Spinal cord (tissue), 10 donors: Measurements from ENCODE around the gene GADL1. TPM values are rescaled to one million over a fixed set of nuclear protein-coding genes. Genes with fewer than 3 reads are reported as not detected.

ENCODE experiments used
- DNase-seq, 6 donors: peaks; one replicate each; pipeline versions ENCODE4 v3.0.0 to v3.0.0-alpha.2; 2013 to 2015; ENCODE audit warnings: low spot score in 6 of 6, low read depth in 4 of 6
- H3K27ac ChIP-seq: one replicate; pipeline ENCODE4 v1.5.1; 2013; ENCODE audit warnings: low read depth, low read length, control low read depth
- H3K27me3 ChIP-seq: one replicate; pipeline ENCODE4 v1.6.1; 2013; ENCODE audit warnings: low read length; ENCODE audit not compliant: control insufficient read depth, insufficient read depth
- H3K36me3 ChIP-seq: one replicate; pipeline ENCODE4 v1.6.1; 2013; ENCODE audit warnings: low read length; ENCODE audit not compliant: control insufficient read depth, insufficient read depth
- H3K4me1 ChIP-seq: one replicate; pipeline ENCODE4 v1.6.1; 2013; ENCODE audit warnings: low read length; ENCODE audit not compliant: control insufficient read depth, insufficient read depth
- H3K4me3 ChIP-seq: one replicate; pipeline ENCODE4 v1.5.1; 2013; ENCODE audit warnings: low read depth, low read length, control low read depth
- H3K9me3 ChIP-seq: one replicate; pipeline ENCODE4 v1.6.1; 2013; ENCODE audit warnings: low read length; ENCODE audit not compliant: control insufficient read depth, insufficient read depth
- WGBS: methylation state at CpG from one replicate; pipeline ENCODE4 v1.1.5; 2013; ENCODE audit warnings: missing lambda C conversion rate; ENCODE audit not compliant: insufficient coverage; 5-methylcytosine and 5-hydroxymethylcytosine counted together
- polyA plus RNA-seq, 2 donors: library from polyadenylated mRNA; unstranded; fragments of 120-200 nt; gene quantifications; one replicate each; pipeline ENCODE4 v1.2.1, GENCODE V29; 2013; ENCODE audit not compliant: insufficient read length in 2 of 2
- total RNA-seq, 2 donors: library from RNA; depleted of rRNA in 1 of 2; stranded (reverse); fragments of 120-200 nt in 1 of 2; fragments of >200 nt in 1 of 2; gene quantifications; one replicate each; pipeline versions ENCODE4 v1.2.3 to v1.2.4, GENCODE V29; 2013 to 2014
- donor health status: healthy.

Gene GADL1
- total and polyA plus RNA-seq, 4 donors = 0.21 to 0.79 (median 0.48) TPM

- Histone ChIP-seq H3K4me1 (no peaks in the 10 kb centered on the region), H3K36me3 (no peaks in the 10 kb centered on the region)
- WGBS = no CpG with 5 or more reads among the region's 4 CpGs
Measured at GRCh38 chr3:30742796-30743619, 151.5 kb downstream of the GADL1 start.

GRCh38 chr3:30741889-30742288 lies 152.6 kb downstream of the GADL1 start:
- no peak for DNase-seq
- Histone ChIP-seq H3K4me1 (no peaks in the 10 kb centered on the region), H3K27ac (no peak overlapping the region), H3K9me3 (no peaks in the 10 kb centered on the region), H3K36me3 (no peaks in the 10 kb centered on the region), H3K27me3 (no peaks in the 10 kb centered on the region), H3K4me3 (no peak overlapping the region)
- WGBS = 90% methylated on average over 2 of the region's 2 CpGs

More at GRCh38 chr3:30742796-30743619, 151.5 kb downstream of the GADL1 start:
- no peaks in the 10 kb centered on the region for H3K27me3 ChIP-seq
- no peak overlapping the region for H3K27ac ChIP-seq
- no peak for DNase-seq
- no peaks in the 10 kb centered on the region for H3K9me3 ChIP-seq
- H3K4me3 ChIP-seq = no peak overlapping the region

DNA sequence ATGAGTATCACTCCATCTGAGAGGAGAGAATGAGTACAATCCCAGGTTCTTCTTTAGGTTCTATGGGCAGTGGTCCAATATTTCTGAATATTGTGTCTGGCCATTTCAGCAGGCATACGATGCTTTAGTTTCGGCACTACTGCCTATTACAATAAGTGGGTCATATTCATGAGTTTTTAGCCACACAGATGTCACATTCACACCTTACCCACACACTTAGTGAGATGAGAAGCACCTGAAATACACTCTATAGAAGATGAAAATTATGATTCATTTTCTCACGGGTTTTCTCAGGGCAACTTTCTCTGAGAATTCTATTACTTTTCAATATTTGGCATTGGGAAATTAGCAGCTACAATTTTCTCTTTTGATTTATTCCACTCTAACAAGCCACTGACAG lies 155.9 kb downstream of the GADL1 start:
- no peak overlapping the region for H3K4me3 ChIP-seq
- H3K4me1 ChIP-seq = no peaks in the 10 kb centered on the region
- WGBS = no CpG with 5 or more reads among the region's 3 CpGs
- no peaks in the 10 kb centered on the region for H3K9me3 ChIP-seq
- H3K36me3 ChIP-seq = no peaks in the 10 kb centered on the region
- H3K27me3 ChIP-seq = no peaks in the 10 kb centered on the region
- H3K27ac ChIP-seq = no peak overlapping the region
- no peak for DNase-seq

DNA sequence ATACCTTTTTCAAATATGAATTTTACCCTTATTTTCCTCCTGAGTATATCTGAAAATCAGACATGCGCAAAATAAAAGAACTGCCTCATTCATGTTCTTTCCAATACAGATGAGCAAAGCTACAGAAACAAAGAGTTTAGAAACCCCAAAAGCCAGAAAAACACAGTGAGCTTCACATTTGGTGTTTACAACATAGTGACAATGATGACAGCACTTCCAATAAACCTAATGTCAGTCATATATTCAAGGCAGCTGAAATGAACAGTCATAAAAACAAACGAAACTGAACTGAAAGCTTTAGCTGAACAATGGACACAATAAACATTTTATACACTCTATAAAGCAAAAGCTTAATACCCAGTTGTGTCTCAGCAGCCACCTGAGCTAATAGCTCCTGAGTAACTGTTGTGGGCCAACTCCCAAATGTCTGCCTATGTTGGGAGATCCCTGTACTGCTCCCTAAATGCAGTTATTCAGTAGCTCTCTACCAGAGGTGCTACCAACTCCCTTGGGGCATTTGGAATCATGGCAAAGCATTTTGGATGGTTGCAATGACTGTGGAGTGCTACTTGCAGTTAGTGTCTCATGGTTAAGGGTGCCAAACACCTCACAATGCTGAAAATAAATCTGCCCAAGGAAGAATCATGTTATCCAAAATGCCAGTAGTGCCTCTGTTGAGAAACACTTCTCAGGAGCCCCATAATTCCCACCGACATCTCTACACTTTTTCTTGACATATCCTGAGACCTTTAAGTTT lies 156.5 kb downstream of the GADL1 start:
- no peaks in the 10 kb centered on the region for H3K36me3 ChIP-seq
- H3K4me3 ChIP-seq = no peak overlapping the region
- no CpG with 5 or more reads among the region's 3 CpGs for WGBS
- no peaks in the 10 kb centered on the region for H3K4me1 ChIP-seq
- H3K9me3 ChIP-seq = no peaks in the 10 kb centered on the region
- no peak overlapping the region for H3K27ac ChIP-seq
- no peaks in the 10 kb centered on the region for H3K27me3 ChIP-seq
- DNase-seq = peak in 1 of 6 donors; percentile 36

DNA sequence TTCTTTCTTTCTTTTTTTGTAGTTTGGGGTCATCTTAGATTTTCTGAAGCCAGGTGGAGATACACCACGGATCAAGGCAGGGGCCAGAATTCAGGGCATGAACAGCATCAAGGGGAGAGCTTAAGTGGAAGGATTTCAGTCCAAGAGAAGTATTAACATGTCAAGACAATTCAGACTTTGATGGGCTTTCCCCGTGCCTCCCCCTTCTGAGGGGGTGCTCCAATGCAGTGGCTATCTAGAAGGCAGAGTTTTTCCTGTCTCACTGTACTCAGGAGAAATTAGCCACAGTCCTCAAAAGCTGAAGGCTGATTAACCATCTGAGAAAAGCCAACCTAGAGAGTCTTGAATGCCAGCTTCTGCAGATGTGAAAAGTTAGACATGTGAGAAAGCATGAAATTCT lies 160.8 kb downstream of the GADL1 start:
- no peak for DNase-seq
- Histone ChIP-seq H3K4me1 (no peaks in the 10 kb centered on the region), H3K4me3 (no peak overlapping the region), H3K27ac (no peak overlapping the region), H3K27me3 (no peaks in the 10 kb centered on the region), H3K9me3 (no peaks in the 10 kb centered on the region), H3K36me3 (no peaks in the 10 kb centered on the region)
- WGBS = 80% methylated on average over 1 of the region's 2 CpGs

GRCh38 chr3:30733209-30733608 lies 161.3 kb downstream of the GADL1 start:
- WGBS = no CpG with 5 or more reads among the region's 1 CpG
- H3K4me1 ChIP-seq = no peaks in the 10 kb centered on the region
- peak in 1 of 6 donors; percentile 87 for DNase-seq
- H3K36me3 ChIP-seq = no peaks in the 10 kb centered on the region
- no peaks in the 10 kb centered on the region for H3K27me3 ChIP-seq
- H3K27ac ChIP-seq = no peak overlapping the region
- no peaks in the 10 kb centered on the region for H3K9me3 ChIP-seq
- H3K4me3 ChIP-seq = no peak overlapping the region

- peak in 1 of 6 donors; percentile 61 for DNase-seq
- no peaks in the 10 kb centered on the region for H3K27me3 ChIP-seq
- no peak overlapping the region for H3K27ac ChIP-seq
- WGBS = 60% methylated on average over 1 of the region's 3 CpGs
- H3K36me3 ChIP-seq = no peaks in the 10 kb centered on the region
- no peaks in the 10 kb centered on the region for H3K4me1 ChIP-seq
- no peaks in the 10 kb centered on the region for H3K9me3 ChIP-seq
- no peak overlapping the region for H3K4me3 ChIP-seq
Measured at GRCh38 chr3:30730967-30731366, 163.5 kb downstream of the GADL1 start.

DNA sequence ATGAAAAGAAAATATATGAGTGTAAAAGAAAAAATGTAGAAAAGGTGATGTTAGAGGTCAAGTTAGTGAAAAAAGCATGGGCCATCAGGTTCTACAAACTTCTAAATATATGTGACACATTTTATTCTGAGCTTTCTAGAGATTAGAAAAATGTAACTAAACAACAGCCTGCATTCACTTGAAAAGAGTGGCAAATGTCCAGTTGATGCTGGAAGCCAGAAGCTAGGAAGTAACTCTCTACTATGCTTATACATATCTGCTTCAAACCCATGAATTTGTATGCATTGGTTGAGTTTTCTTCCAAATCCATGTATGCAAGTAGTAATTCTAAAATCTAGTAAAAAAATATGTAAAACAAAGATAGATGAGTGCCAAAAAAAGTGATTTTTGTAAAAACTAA lies 164.5 kb downstream of the GADL1 start:
- Histone ChIP-seq H3K27ac (no peak overlapping the region), H3K9me3 (no peaks in the 10 kb centered on the region), H3K36me3 (no peaks in the 10 kb centered on the region), H3K27me3 (no peaks in the 10 kb centered on the region), H3K4me1 (no peaks in the 10 kb centered on the region), H3K4me3 (no peak overlapping the region)
- DNase-seq = peak in 1 of 6 donors; percentile 78

GRCh38 chr3:30729512-30729911 lies 164.9 kb downstream of the GADL1 start:
- WGBS = no CpG with 5 or more reads among the region's 2 CpGs
- no peak for DNase-seq
- no peaks in the 10 kb centered on the region for H3K36me3 ChIP-seq
- no peak overlapping the region for H3K4me3 ChIP-seq
- no peaks in the 10 kb centered on the region for H3K4me1 ChIP-seq
- no peak overlapping the region for H3K27ac ChIP-seq
- H3K9me3 ChIP-seq = no peaks in the 10 kb centered on the region
- no peaks in the 10 kb centered on the region for H3K27me3 ChIP-seq

DNA sequence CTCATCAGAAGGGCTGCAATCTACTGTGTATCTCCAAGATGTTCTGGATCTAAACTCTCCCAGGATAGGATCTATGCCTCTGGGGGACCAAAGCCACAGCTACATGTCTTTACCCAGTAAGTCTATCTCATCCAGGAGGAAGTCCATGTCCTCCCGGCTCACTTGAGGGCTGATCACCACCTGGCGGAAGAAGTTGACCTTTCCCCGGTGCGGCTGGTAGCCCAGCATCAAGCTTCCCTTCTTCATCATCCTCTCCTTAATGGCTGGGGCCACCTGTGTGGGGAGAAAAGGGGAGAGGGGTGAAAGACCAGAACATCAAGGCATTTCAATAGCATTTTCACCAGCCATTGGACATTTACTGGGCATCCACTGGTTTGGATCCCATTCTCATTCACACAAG lies 166.3 kb downstream of the GADL1 start:
- Histone ChIP-seq H3K27ac (no peak overlapping the region), H3K4me3 (no peak overlapping the region), H3K36me3 (no peaks in the 10 kb centered on the region), H3K27me3 (no peaks in the 10 kb centered on the region), H3K9me3 (no peaks in the 10 kb centered on the region), H3K4me1 (no peaks in the 10 kb centered on the region)
- no CpG with 5 or more reads among the region's 4 CpGs for WGBS
- no peak for DNase-seq
